Fibroblast of lung (primary cell): Measurements from ENCODE around the gene NEK11.

Experiments used
- CTCF ChIP-seq, 2 donors: IDR thresholded peaks in 1 of 2; conservative IDR thresholded peaks in 1 of 2; 1 replicate in 1 of 2; 2 replicates in 1 of 2; pipeline ENCODE4 v1.5.1; 2011 to 2012; ENCODE audit warnings: low read length in 2 of 2, control low read depth in 1 of 2, inconsistent platforms in 1 of 2, low read depth in 1 of 2, mild to moderate bottlenecking in 1 of 2
- EZH2 ChIP-seq: IDR thresholded peaks from 2 replicates; pipeline ENCODE4 v1.5.1; 2012; ENCODE audit warnings: low read length, control low read depth, mild to moderate bottlenecking; ENCODE audit errors: missing control alignments

DNA sequence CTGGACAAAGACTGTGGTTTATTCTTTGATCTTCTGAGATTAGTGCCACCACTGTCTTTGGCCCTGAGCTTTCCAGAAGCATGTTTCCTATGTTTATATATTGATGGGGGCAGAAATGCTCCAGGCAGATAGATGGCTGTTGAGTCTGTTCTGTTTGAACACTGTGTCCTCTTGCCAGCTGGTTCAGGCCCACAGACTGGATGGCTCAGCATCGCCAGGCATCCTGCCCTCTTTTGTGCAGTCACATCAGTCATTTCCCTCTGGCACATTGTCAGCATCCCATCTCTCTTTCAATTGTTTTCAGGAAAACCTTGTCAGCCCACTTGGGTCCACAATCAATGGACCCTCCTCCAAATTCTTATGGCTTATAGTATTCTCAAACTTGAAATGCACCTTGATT lies 141.2 kb downstream of the NEK11 start:
- TF ChIP-seq CTCF (conservative IDR thresholded peaks at IDR 0.05 in 1 of 2, IDR thresholded peaks at IDR 0.05 in 1 of 2; ENCODE audit: low read depth in 1 of 2, low read length in 2 of 2) (no peak), EZH2 (no peak)
